CD14-positive monocyte (primary cell): ENCODE measurements around the gene NOTCH1. TPM values are rescaled to one million over a fixed set of nuclear protein-coding genes. Genes with fewer than 3 reads are reported as not detected.
A peak's percentile ranks its signal among the peaks of the same experiment; 100 is the strongest.

ENCODE experiments used
- DNase-seq, 3 donors: peaks; one replicate each; pipeline ENCODE4 v3.0.0-alpha.2; 2011 to 2022
- H2AFZ ChIP-seq: 2 replicates; pipeline ENCODE4 v1.6.0; 2012; ENCODE audit warnings: mild to moderate bottlenecking, low read depth, low read length, inconsistent platforms; ENCODE audit not compliant: insufficient read depth, poor library complexity, severe bottlenecking
- H3K27ac ChIP-seq, 2 donors: 1 replicate in 1 of 2; 2 replicates in 1 of 2; pipeline ENCODE4 v1.5.1; 2012 to 2013; ENCODE audit warnings: low read length in 2 of 2, control low read depth in 1 of 2, inconsistent platforms in 1 of 2, low read depth in 1 of 2, mild to moderate bottlenecking in 1 of 2
- H3K27me3 ChIP-seq, 2 donors: one replicate each; pipeline versions ENCODE4 v1.6.0 to v1.6.1; 2011 to 2013; ENCODE audit warnings: low read length in 2 of 2; ENCODE audit not compliant: control insufficient read depth in 2 of 2, insufficient read depth in 2 of 2
- H3K36me3 ChIP-seq, 2 donors: replicated peaks in 1 of 2; 1 replicate in 1 of 2; 2 replicates in 1 of 2; pipeline versions ENCODE4 v1.5.1 to v1.6.1; 2012 to 2013; ENCODE audit warnings: low read length in 2 of 2, control low read depth in 1 of 2, inconsistent platforms in 1 of 2, mild to moderate bottlenecking in 1 of 2; ENCODE audit not compliant: insufficient read depth in 2 of 2, control insufficient read depth in 1 of 2
- H3K4me1 ChIP-seq, 2 donors: 1 replicate in 1 of 2; 2 replicates in 1 of 2; pipeline versions ENCODE4 v1.5.1 to v1.6.1; 2012 to 2013; ENCODE audit warnings: low read length in 2 of 2, control low read depth in 1 of 2, inconsistent platforms in 1 of 2, mild to moderate bottlenecking in 1 of 2, moderate library complexity in 1 of 2; ENCODE audit not compliant: insufficient read depth in 2 of 2, control insufficient read depth in 1 of 2
- H3K4me2 ChIP-seq: replicated peaks from 2 replicates; pipeline ENCODE3; 2012; ENCODE audit warnings: low read length, moderate library complexity, mild to moderate bottlenecking; ENCODE audit not compliant: poor library complexity, severe bottlenecking; ENCODE audit errors: extremely low read depth
- H3K4me3 ChIP-seq, 3 experiments: fragments of 200-600 bp in 1 of 3; sonication (generic) in 1 of 3; replicated peaks in 1 of 3; 1 replicate in 2 of 3; 2 replicates in 1 of 3; pipeline ENCODE4 v1.5.1; 2011 to 2013; ENCODE audit warnings: low read length in 3 of 3, mild to moderate bottlenecking in 3 of 3, control low read depth in 2 of 3, low read depth in 2 of 3, inconsistent platforms in 1 of 3, moderate library complexity in 1 of 3
- H3K79me2 ChIP-seq: 2 replicates; pipeline ENCODE4 v1.6.0; 2012; ENCODE audit warnings: mild to moderate bottlenecking, control low read depth, inconsistent platforms, low read length, moderate library complexity; ENCODE audit not compliant: insufficient read depth
- H3K9ac ChIP-seq: 2 replicates; pipeline ENCODE4 v1.6.0; 2017; ENCODE audit warnings: low read length, mild to moderate bottlenecking; ENCODE audit not compliant: insufficient read depth, poor library complexity, severe bottlenecking
- H3K9me3 ChIP-seq, 2 donors: replicated peaks in 1 of 2; 1 replicate in 1 of 2; 2 replicates in 1 of 2; pipeline versions ENCODE4 v1.5.1 to v1.6.1; 2012 to 2013; ENCODE audit warnings: low read length in 2 of 2, control low read depth in 1 of 2; ENCODE audit not compliant: control insufficient read depth in 1 of 2, insufficient read depth in 1 of 2
- H4K20me1 ChIP-seq: 2 replicates; pipeline ENCODE4 v1.6.0; 2012; ENCODE audit warnings: mild to moderate bottlenecking, low read length, control low read depth, moderate library complexity; ENCODE audit not compliant: insufficient read depth
- H3K27ac Mint-ChIP-seq, 7 donors: one replicate each; pipeline ENCODE4 v1.8.0; 2020; ENCODE audit warnings: mild to moderate bottlenecking in 7 of 7, mixed read lengths in 7 of 7, moderate library complexity in 6 of 7, inconsistent platforms in 2 of 7
- H3K27me3 Mint-ChIP-seq, 3 donors: one replicate each; pipeline ENCODE4 v1.8.0; 2021 to 2022; ENCODE audit warnings: low read depth in 3 of 3, mild to moderate bottlenecking in 3 of 3, mixed read lengths in 3 of 3, moderate library complexity in 3 of 3, inconsistent platforms in 1 of 3
- H3K36me3 Mint-ChIP-seq, 2 donors: one replicate each; pipeline ENCODE4 v1.8.0; 2020; ENCODE audit warnings: mixed read lengths in 2 of 2, inconsistent platforms in 1 of 2, mild to moderate bottlenecking in 1 of 2
- H3K4me1 Mint-ChIP-seq: one replicate; pipeline ENCODE4 v1.8.0; 2020; ENCODE audit warnings: mild to moderate bottlenecking, mixed read lengths
- H3K4me3 Mint-ChIP-seq, 2 donors: one replicate each; pipeline ENCODE4 v1.8.0; 2020; ENCODE audit warnings: mild to moderate bottlenecking in 2 of 2, mixed read lengths in 2 of 2, moderate library complexity in 1 of 2
- H3K9me3 Mint-ChIP-seq, 7 donors: one replicate each; pipeline ENCODE4 v1.8.0; 2020 to 2022; ENCODE audit warnings: mixed read lengths in 7 of 7, mild to moderate bottlenecking in 6 of 7, moderate library complexity in 6 of 7, inconsistent platforms in 2 of 7
- WGBS: methylation state at CpG from one replicate; pipeline ENCODE4 v1.1.5; 2013; ENCODE audit warnings: missing lambda C conversion rate; ENCODE audit not compliant: insufficient coverage; 5-methylcytosine and 5-hydroxymethylcytosine counted together
- intact Hi-C, 2 donors: fragments of 100-400 bp; cut with micrococcal nuclease; formaldehyde crosslinking; loops; one replicate each; pipeline versions ENCODE4 v1.15.0 to v1.15.1; 2023
- polyA plus RNA-seq, 3 donors: library from polyadenylated mRNA; depleted of rRNA in 1 of 3; unstranded in 2 of 3; stranded (reverse) in 1 of 3; fragments of 300-500 nt in 2 of 3; fragments of >200 nt in 1 of 3; fragmentation: Illumina TruSeq in 2 of 3; gene quantifications; 1 replicate in 2 of 3; 2 replicates in 1 of 3; pipeline ENCODE4 v1.2.3, GENCODE V29; 2012 to 2021
- TF ChIP-seq, protein P1 (sequence below): fragments of 200-600 bp; IDR thresholded peaks from one replicate; pipeline ENCODE4 v1.8.0; 2022; ENCODE audit warnings: antibody characterized with exemption, mild to moderate bottlenecking

The NOTCH1 gene
- polyA plus RNA-seq, 3 donors, result 1.4 to 33.0 (median 2.2) TPM

GRCh38 chr9:136519263-136520052 lies 26.4 kb downstream of the NOTCH1 start:
- Histone ChIP-seq H3K27me3 (no peaks in the 10 kb centered on the region), H3K79me2 (peaks cover 19% of the 10 kb centered on the region), H3K4me1 (peaks cover 30 to 34% of the 10 kb centered on the region in 2 donors), H3K4me2 (no peak overlapping the region), H3K9ac (no peak overlapping the region), H2AFZ (no peak overlapping the region), H3K4me3 (no peak overlapping the region), H3K27ac (peak overlapping the region in 1 of 2 donors; percentile 28), H3K9me3 (no peaks in the 10 kb centered on the region), H3K36me3 (peaks cover 63 to 74% of the 10 kb centered on the region in 2 donors), H4K20me1 (peaks cover 46% of the 10 kb centered on the region)
- Mint-ChIP-seq H3K4me1 (peaks cover 21% of the 10 kb centered on the region), H3K27ac (peak overlapping the region in 1 of 7 donors; percentile 15), H3K36me3 (peaks cover 53 to 67% of the 10 kb centered on the region in 2 donors), H3K9me3 (no peaks in the 10 kb centered on the region), H3K4me3 (no peak overlapping the region), H3K27me3 (peaks cover 0 to 7% (median 0%) of the 10 kb centered on the region in 3 donors)
- no peak for DNase-seq
- WGBS, result 92% methylated on average over 32 of the region's 32 CpGs
- intact Hi-C loops, result no loop called here
- TF ChIP-seq, protein P1, sequence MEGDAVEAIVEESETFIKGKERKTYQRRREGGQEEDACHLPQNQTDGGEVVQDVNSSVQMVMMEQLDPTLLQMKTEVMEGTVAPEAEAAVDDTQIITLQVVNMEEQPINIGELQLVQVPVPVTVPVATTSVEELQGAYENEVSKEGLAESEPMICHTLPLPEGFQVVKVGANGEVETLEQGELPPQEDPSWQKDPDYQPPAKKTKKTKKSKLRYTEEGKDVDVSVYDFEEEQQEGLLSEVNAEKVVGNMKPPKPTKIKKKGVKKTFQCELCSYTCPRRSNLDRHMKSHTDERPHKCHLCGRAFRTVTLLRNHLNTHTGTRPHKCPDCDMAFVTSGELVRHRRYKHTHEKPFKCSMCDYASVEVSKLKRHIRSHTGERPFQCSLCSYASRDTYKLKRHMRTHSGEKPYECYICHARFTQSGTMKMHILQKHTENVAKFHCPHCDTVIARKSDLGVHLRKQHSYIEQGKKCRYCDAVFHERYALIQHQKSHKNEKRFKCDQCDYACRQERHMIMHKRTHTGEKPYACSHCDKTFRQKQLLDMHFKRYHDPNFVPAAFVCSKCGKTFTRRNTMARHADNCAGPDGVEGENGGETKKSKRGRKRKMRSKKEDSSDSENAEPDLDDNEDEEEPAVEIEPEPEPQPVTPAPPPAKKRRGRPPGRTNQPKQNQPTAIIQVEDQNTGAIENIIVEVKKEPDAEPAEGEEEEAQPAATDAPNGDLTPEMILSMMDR, result no peak

- intact Hi-C loops, result no loop called here
- Histone ChIP-seq H3K4me2 (no peak overlapping the region), H3K27ac (peak overlapping the region in 1 of 2 donors; percentile 41), H3K27me3 (no peaks in the 10 kb centered on the region), H4K20me1 (peaks cover 53% of the 10 kb centered on the region), H3K4me1 (peaks cover 30 to 32% of the 10 kb centered on the region in 2 donors), H3K9ac (no peak overlapping the region), H3K36me3 (peaks cover 69 to 79% of the 10 kb centered on the region in 2 donors), H3K4me3 (no peak overlapping the region), H3K79me2 (peaks cover 12% of the 10 kb centered on the region), H3K9me3 (no peaks in the 10 kb centered on the region), H2AFZ (no peak overlapping the region)
- DNase-seq, result no peak
- Mint-ChIP-seq H3K4me3 (no peak overlapping the region), H3K4me1 (peaks cover 18% of the 10 kb centered on the region), H3K9me3 (no peaks in the 10 kb centered on the region), H3K27ac (peak overlapping the region in 1 of 7 donors; percentile 76), H3K36me3 (peaks cover 55 to 69% of the 10 kb centered on the region in 2 donors), H3K27me3 (peaks cover 0 to 7% (median 2%) of the 10 kb centered on the region in 3 donors)
- TF ChIP-seq, protein P1, result no peak
- WGBS, result 97% methylated on average over 17 of the region's 18 CpGs
These were observed 27.2 kb downstream of the NOTCH1 start for GRCh38 chr9:136518623-136519022.
